Activated CD4-positive, alpha-beta T cell treated with anti-CD3 and anti-CD28 coated beads for 36 hours (primary cell): Measurements from ENCODE around the gene SERPINF2. TPM values are rescaled to one million over a fixed set of nuclear protein-coding genes. Genes with fewer than 3 reads are reported as not detected.
"Not testable (repeated sequence)": the region's sequence is repeated elsewhere in the genome, so short reads cannot be mapped to it uniquely, and the experiment has no call there.

Source experiments
- ATAC-seq: fragments of 200-7000 bp; cut with Tn5 transposase; one replicate; pipeline ENCODE4 v1.10.0; 2021; ENCODE audit warnings: mild to moderate bottlenecking, moderate library complexity
- CTCF ChIA-PET: fragments of 350-600 bp; sonication (Branson Sonifier 250); formaldehyde crosslinking; loops from one replicate; lab custom pipeline; 2021; ENCODE audit warnings: antibody characterized with exemption; lab: Charles Lee
- POLR2A ChIA-PET: fragments of 350-600 bp; sonication (Branson Sonifier 250); formaldehyde crosslinking; loops from one replicate; lab custom pipeline; 2021; ENCODE audit warnings: antibody characterized with exemption, inconsistent platforms; lab: Charles Lee
- DNase-seq: peaks from one replicate; pipeline ENCODE4 v3.0.0-alpha.2; 2020
- H3K27ac Mint-ChIP-seq: one replicate; pipeline ENCODE4 v1.8.0; 2021; ENCODE audit warnings: mixed read lengths
- H3K27me3 Mint-ChIP-seq: one replicate; pipeline ENCODE4 v1.8.0; 2021; ENCODE audit warnings: mixed read lengths
- H3K36me3 Mint-ChIP-seq: one replicate; pipeline ENCODE4 v1.8.0; 2021; ENCODE audit warnings: low read depth, mixed read lengths
- H3K4me1 Mint-ChIP-seq: one replicate; pipeline ENCODE4 v1.8.0; 2021; ENCODE audit warnings: mixed read lengths
- H3K4me3 Mint-ChIP-seq: one replicate; pipeline ENCODE4 v1.8.0; 2021; ENCODE audit warnings: mild to moderate bottlenecking, moderate library complexity, mixed read lengths
- H3K9me3 Mint-ChIP-seq: one replicate; pipeline ENCODE4 v1.8.0; 2021; ENCODE audit warnings: low read depth, mixed read lengths
- intact Hi-C, 2 experiments: fragments of 100-400 bp; cut with DNase I in 1 of 2; cut with micrococcal nuclease in 1 of 2; formaldehyde crosslinking; loops; one replicate each; pipeline versions ENCODE4 v1.14.2 to v1.15.1; 2022 to 2024; cut with DNase I, micrococcal nuclease
- total RNA-seq, 2 experiments: library from RNA; stranded (reverse); gene quantifications; one replicate each; pipeline ENCODE4 v1.2.3, GENCODE V29; 2021

Gene SERPINF2
- total RNA-seq, 2 experiments from 2014 or later, result 0.12 TPM; not detected in 1

- intact Hi-C loops, result no loop called here
- Mint-ChIP-seq H3K9me3 (no peaks in the 10 kb centered on the region), H3K27me3 (no peaks in the 10 kb centered on the region), H3K4me1 (peaks cover 4% of the 10 kb centered on the region), H3K27ac (no peak overlapping the region), H3K36me3 (peaks cover 7% of the 10 kb centered on the region), H3K4me3 (no peak overlapping the region)
- ChIA-PET CTCF (interaction anchor here (0.6 to 1.7 kb wide), 5 partner anchors 10 to 188 kb away, joined by 3 to 5 read pairs (median 3); no protein-coding TSS in a partner anchor), POLR2A (no interaction called here)
- ATAC-seq (no peak), DNase-seq (no peak)
Observed at GRCh38 chr17:1793447-1793806, 50.8 kb downstream of the SERPINF2 start.

DNA sequence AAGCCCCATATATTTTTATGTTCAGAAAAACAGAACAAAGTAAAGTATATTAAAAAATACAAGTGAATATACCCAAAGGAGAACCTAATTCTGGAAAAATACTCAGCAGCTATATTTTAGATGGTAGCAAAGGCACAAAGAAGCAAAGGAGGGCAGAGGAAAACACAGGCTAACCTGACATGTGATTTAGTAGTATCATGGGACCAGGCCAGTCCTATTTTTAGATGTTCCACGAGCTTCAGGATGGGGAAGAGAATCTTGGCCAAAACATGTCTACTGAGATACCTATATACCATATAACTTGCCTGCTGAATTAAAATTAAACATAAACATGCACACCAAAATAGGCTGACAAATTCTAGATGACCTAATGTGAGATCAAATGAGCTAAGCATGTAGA, 54.1 kb downstream of the SERPINF2 start:
- Mint-ChIP-seq H3K4me3 (no peak overlapping the region), H3K4me1 (peaks cover 4% of the 10 kb centered on the region), H3K27ac (no peak overlapping the region), H3K36me3 (peaks cover 7% of the 10 kb centered on the region), H3K9me3 (no peaks in the 10 kb centered on the region), H3K27me3 (no peaks in the 10 kb centered on the region)
- ChIA-PET POLR2A (interaction anchor here (0.5 kb wide), 1 partner anchor 35 kb away, joined by 3 read pairs; no protein-coding TSS in a partner anchor), CTCF (interaction anchor here (0.6 to 1.1 kb wide), 6 partner anchors 12 to 192 kb away, joined by 3 read pairs; no protein-coding TSS in a partner anchor)
- DNase-seq, result no peak
- intact Hi-C loops, result no loop called here
- no peak for ATAC-seq

GRCh38 chr17:1797323-1797722, 54.7 kb downstream of the SERPINF2 start:
- ChIA-PET CTCF (interaction anchor here (0.6 to 1.1 kb wide), 3 partner anchors 12 to 192 kb away, joined by 3 read pairs; no protein-coding TSS in a partner anchor), POLR2A (no interaction called here)
- Mint-ChIP-seq H3K27me3 (no peaks in the 10 kb centered on the region), H3K9me3 (no peaks in the 10 kb centered on the region), H3K27ac (no peak overlapping the region), H3K4me1 (peaks cover 4% of the 10 kb centered on the region), H3K4me3 (no peak overlapping the region), H3K36me3 (peaks cover 7% of the 10 kb centered on the region)
- no peak for ATAC-seq
- no peak for DNase-seq
- intact Hi-C loops, result no loop called here

GRCh38 chr17:1797846-1798245, 55.2 kb downstream of the SERPINF2 start:
- H3K36me3 Mint-ChIP-seq, intact Hi-C loops, DNase-seq, H3K27ac Mint-ChIP-seq, POLR2A ChIA-PET, ATAC-seq, H3K4me3 Mint-ChIP-seq, H3K9me3 Mint-ChIP-seq, H3K27me3 Mint-ChIP-seq, H3K4me1 Mint-ChIP-seq: not testable (repeated sequence)
- CTCF ChIA-PET, result interaction anchor here (1.1 kb wide), 1 partner anchor 149 kb away, joined by 3 read pairs; no protein-coding TSS in a partner anchor

DNA sequence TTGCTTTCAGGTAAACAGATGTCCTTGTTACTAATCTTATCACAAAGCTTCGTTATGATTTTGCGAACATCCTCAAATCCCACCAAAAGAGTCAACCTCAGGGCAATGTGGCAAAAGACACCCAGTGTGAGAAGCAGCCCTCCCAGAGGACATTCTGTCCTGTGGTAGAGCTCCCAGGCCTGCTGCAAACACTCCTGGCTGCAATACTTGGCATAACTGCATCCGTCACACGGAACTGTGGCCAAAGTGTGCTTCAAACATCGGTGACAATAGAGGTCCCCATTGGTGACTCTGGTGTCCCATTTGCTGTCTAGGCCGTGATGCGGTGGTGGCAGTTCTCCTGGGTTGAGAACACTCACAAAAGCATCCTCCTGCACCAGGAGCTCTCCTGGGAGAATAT, 57.6 kb downstream of the SERPINF2 start:
- ATAC-seq (no peak), DNase-seq (no peak)
- Mint-ChIP-seq H3K4me1 (peaks cover 2% of the 10 kb centered on the region), H3K36me3 (peaks cover 15% of the 10 kb centered on the region), H3K4me3 (no peak overlapping the region), H3K27me3 (no peaks in the 10 kb centered on the region), H3K9me3 (no peaks in the 10 kb centered on the region), H3K27ac (no peak overlapping the region)
- intact Hi-C loops, result no loop called here
- ChIA-PET CTCF (interaction anchor here (0.5 kb wide), 1 partner anchor 1142 kb away, joined by 3 read pairs; no protein-coding TSS in a partner anchor), POLR2A (no interaction called here)

- Mint-ChIP-seq H3K9me3 (no peaks in the 10 kb centered on the region), H3K27me3 (no peaks in the 10 kb centered on the region), H3K4me1 (peaks cover 2% of the 10 kb centered on the region), H3K36me3 (peaks cover 15% of the 10 kb centered on the region), H3K4me3 (no peak overlapping the region), H3K27ac (no peak overlapping the region)
- DNase-seq, result no peak
- ChIA-PET POLR2A (interaction anchor here (0.6 kb wide), 1 partner anchor 384 kb away, joined by 3 read pairs; no protein-coding TSS in a partner anchor), CTCF (no interaction called here)
- intact Hi-C loops, result no loop called here
- ATAC-seq, result no peak
Observed at GRCh38 chr17:1800712-1801111, 58.0 kb downstream of the SERPINF2 start.

GRCh38 chr17:1802429-1802828, 59.8 kb downstream of the SERPINF2 start:
- ATAC-seq (no peak), DNase-seq (no peak)
- Mint-ChIP-seq H3K4me1 (no peaks in the 10 kb centered on the region), H3K9me3 (no peaks in the 10 kb centered on the region), H3K36me3 (peaks cover 19% of the 10 kb centered on the region), H3K27me3 (no peaks in the 10 kb centered on the region), H3K4me3 (no peak overlapping the region), H3K27ac (no peak overlapping the region)
- ChIA-PET POLR2A (no interaction called here), CTCF (interaction anchor here (0.5 kb wide), 1 partner anchor 259 kb away, joined by 3 read pairs; no protein-coding TSS in a partner anchor)
- intact Hi-C loops, result no loop called here

GRCh38 chr17:1803280-1803679, 60.6 kb downstream of the SERPINF2 start:
- ChIA-PET CTCF (interaction anchor here (0.7 kb wide), 1 partner anchor 9 kb away, joined by 3 read pairs; no protein-coding TSS in a partner anchor), POLR2A (interaction anchor here (0.5 kb wide), 1 partner anchor 66 kb away, joined by 3 read pairs; no protein-coding TSS in a partner anchor)
- ATAC-seq (no peak), DNase-seq (no peak)
- Mint-ChIP-seq H3K4me3 (no peak overlapping the region), H3K9me3 (no peaks in the 10 kb centered on the region), H3K27ac (no peak overlapping the region), H3K36me3 (peaks cover 23% of the 10 kb centered on the region), H3K4me1 (no peaks in the 10 kb centered on the region), H3K27me3 (no peaks in the 10 kb centered on the region)
- intact Hi-C loops, result no loop called here

Other genes starting within 250 kb of the SERPINF2 start
- gene INPP5K, start 226.3 kb upstream of the SERPINF2 start, total RNA-seq, result 10 to 100 TPM; 18.5 to 27.3 TPM
- 10 to 100 TPM; 43.8 to 44.0 TPM for gene PITPNA, start 180.1 kb upstream of the SERPINF2 start, total RNA-seq
- 1 to 10 TPM in 1 of 2 experiments, under 1 TPM in 1; 0.76 to 1.1 TPM for gene SLC43A2, start 114.0 kb upstream of the SERPINF2 start, total RNA-seq
- 1 to 10 TPM in 1 of 2 experiments, under 1 TPM in 1; 0.98 to 1.2 TPM for gene SCARF1, start 97.1 kb upstream of the SERPINF2 start, total RNA-seq
- gene RILP, start 93.0 kb upstream of the SERPINF2 start, total RNA-seq, result 1 to 10 TPM; 2.1 to 2.6 TPM
- 100 to 1,000 TPM; 391 to 425 TPM for gene PRPF8, start 58.0 kb upstream of the SERPINF2 start, total RNA-seq
- gene TLCD2, start 32.5 kb upstream of the SERPINF2 start, total RNA-seq, result under 1 TPM; 0.30 to 0.39 TPM
- 1 to 10 TPM; 6.9 to 8.6 TPM for gene WDR81, start 18.2 kb upstream of the SERPINF2 start, total RNA-seq
- under 1 TPM; 0.27 to 0.47 TPM for gene SERPINF1, start 19.2 kb downstream of the SERPINF2 start, total RNA-seq
- 10 to 100 TPM; 19.7 to 19.8 TPM for gene SMYD4, start 87.0 kb downstream of the SERPINF2 start, total RNA-seq
- 100 to 1,000 TPM; 134 to 191 TPM for gene RPA1, start 87.1 kb downstream of the SERPINF2 start, total RNA-seq